HG03039 (cell line): ENCODE measurements around the gene MPRIP.

Experiments
- ATAC-seq: cut with Tn5 transposase; IDR thresholded peaks from one replicate; pipeline ENCODE4 v1.9.1; 2021; ENCODE audit warnings: mild to moderate bottlenecking, moderate library complexity; ENCODE audit not compliant: unreplicated experiment

The MPRIP gene

GRCh38 chr17:17226451-17227265 is 184.4 kb downstream of the MPRIP start:
- no peak for ATAC-seq

- no peak for ATAC-seq
Measured at GRCh38 chr17:17227608-17228520, 185.6 kb downstream of the MPRIP start.

- ATAC-seq: no peak
Measured at GRCh38 chr17:17228521-17229279, 186.4 kb downstream of the MPRIP start.

DNA sequence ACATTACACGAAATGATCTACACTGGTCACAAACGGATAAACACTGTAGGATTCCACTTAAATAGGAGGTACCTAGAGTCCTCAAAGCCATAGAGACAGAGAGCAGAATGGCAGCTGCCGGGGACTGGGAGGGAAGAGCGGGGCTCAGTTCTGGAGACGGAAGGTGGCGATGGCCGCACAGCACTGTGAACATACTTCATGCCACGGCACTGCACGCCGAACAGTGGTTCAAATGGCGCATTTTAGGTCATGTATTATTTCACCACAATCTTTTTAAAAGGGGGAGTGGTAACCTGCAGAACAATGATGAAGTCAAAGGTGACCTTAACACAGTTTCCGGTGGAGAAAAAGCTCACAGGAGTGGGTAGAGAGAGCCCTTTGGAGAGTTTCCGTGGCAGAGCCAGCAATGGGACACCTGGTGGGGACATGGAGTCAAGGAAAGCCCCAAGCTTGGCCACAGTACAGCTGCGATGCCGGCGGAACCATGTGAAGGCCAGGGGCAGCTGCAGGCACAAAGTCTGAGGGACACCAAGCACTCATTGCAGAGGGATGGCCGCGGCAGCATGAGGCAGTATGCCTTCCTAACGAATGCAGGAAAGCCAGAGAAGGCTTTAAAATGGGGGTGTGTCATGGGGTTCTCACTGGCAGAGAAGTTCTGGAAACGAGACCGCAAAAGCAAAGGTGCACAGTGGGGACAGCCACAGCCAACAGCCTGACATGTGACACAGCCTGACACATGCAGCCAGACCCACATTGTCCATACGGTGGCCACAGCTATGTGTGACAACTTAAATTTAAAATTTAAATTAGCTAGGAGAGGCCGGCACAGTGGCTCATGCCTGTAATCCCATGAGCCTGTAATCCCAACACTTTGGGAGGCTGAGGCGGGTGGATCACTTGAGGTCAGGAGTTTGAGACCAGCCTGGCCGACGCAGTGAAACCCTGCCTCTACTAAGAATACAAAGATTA is 187.4 kb downstream of the MPRIP start:
- ATAC-seq: no peak

GRCh38 chr17:17231621-17232302 is 189.5 kb downstream of the MPRIP start:
- no peak for ATAC-seq

GRCh38 chr17:17232303-17232621 is 190.0 kb downstream of the MPRIP start:
- no peak for ATAC-seq

DNA sequence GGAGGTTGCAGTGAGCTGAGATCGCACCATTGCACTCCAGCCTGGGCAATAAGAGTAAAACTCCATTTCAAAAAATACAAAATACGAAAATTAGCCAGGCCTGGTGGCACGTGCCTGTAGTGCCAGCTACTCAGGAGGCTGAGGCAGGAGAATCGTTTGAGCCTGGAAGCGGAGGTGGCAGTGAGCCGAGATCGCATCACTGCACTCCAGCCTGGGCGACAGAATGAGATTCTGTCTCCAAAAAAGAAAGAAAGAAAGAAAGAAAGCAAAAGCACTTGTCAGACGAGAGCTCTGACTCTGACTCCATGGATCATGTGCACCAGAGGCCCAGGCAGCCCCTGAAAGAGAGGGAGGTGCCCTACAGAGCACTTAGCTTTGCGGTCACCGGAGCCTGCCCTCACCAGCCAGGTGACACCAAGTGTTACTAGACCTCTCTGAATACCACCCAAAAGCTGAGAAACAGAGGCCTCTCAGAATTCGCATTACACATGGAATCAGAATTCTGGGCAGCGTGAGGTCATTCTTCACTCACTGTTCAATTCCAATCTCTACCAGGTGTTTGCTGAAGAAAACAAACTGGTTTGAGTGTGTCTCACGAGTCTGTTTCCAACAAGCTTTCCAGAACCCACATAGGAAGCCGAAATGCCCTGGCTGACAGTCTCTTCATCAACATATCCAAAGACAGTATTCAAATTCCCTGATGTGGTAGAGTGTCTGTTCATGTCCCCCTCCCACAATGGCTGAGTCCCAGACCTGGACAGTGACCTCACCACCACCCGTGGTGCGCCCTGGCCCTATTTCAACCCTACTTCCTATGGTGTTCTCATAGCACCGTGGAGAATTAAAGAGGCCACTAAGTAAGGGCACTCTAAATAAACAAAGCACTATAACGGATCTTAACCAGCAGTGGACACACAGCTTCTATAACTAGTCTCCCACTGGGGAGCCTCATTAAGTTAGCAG is 193.2 kb downstream of the MPRIP start:
- ATAC-seq: no peak

GRCh38 chr17:17236295-17237025 is 194.2 kb downstream of the MPRIP start:
- peak; percentile 20 for ATAC-seq

DNA sequence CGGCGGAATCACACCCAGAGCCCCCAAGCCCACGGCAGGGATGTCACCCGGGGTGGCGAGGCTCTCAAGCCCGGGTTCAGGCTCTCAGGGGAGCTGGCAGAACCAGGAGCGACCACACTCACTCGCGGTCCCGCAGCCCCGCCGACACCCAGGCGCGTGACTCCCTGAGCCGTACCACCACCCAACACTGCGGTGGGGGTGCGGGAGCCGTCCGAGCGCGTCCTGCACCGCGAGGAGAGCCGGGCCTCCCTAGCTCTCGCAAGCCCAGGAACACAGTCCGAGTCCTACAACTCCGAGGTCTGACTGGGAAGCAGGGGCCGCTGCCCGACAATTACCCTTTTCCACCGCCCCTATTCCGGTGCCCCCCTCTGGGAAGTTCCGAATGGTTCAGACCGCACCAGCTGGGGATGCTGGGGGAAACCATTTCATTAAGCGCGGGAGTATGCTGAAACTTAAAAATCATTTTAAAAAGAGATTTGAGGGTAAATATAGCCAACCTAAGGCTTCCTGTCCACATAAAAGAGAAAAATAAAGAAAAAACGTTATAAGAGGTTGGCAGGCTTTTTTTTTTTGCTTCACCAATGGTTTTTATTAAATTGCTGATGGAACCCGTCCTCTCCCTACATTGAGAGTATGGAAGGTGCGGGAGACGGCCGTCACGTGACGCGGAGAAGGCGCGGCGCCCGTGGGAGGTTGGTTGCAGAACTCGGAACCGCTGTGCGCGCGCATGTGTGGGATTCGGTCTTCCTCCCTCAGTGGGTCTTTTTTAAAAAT is 195.0 kb downstream of the MPRIP start, which contains the start of gene FLCN:
TSS of gene FLCN (minus strand) at position 143 of the 774 bp plus-strand sequence. CDS start 9,031 bp downstream, outside the sequence.
- ATAC-seq: peak; percentile 68

- no peak for ATAC-seq
Measured at GRCh38 chr17:17239832-17240231, 197.6 kb downstream of the MPRIP start.

GRCh38 chr17:17241656-17242055 is 199.4 kb downstream of the MPRIP start:
- ATAC-seq: no peak

DNA sequence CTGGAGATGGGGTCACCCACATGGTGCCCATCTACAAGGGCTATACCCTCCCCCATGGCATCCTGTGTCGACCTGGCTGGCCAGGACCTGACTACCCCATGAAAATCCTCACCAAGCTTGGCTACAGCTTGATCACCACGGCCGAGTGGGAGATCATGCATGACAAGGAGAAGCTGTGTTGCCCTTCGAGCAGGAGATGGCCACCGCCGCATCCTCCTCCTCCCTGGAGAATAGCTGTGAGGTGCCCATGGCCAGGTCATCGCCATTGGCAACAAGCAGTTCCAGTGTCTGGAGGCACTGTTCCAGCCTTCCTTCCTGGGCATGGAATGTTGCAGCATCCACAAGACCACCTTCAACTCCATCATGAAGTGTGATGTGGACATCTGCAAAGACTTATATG is 200.0 kb downstream of the MPRIP start:
- no peak for ATAC-seq
